Hypothalamus (tissue), 51 donors: ENCODE measurements around the gene AKR1C8.
"Not testable (repeated sequence)": the region's sequence is repeated elsewhere in the genome, so short reads cannot be mapped to it uniquely, and the experiment has no call there.

Experiments
- DNase-seq, 51 donors: peaks; one replicate each; lab custom pipeline; 2025; lab: John Stamatoyannopoulos, UW

The AKR1C8 gene

GRCh38 chr10:5184987-5185775, at the start of gene AKR1C8:
Gene AKR1C8 (minus strand): TSS chr10:5185150. CDS start chr10:5185104, 46 bp downstream.
- no peak for DNase-seq

- DNase-seq = no peak
Observed at GRCh38 chr10:5234106-5234860, 49.3 kb upstream of the AKR1C8 start.

GRCh38 chr10:5233324-5233723, 48.4 kb upstream of the AKR1C8 start:
- DNase-seq = no peak

GRCh38 chr10:5229019-5229418, 44.1 kb upstream of the AKR1C8 start:
- DNase-seq = no peak

GRCh38 chr10:5222942-5223341, 38.0 kb upstream of the AKR1C8 start:
- DNase-seq = not testable (repeated sequence)

GRCh38 chr10:5219262-5219661, 34.3 kb upstream of the AKR1C8 start:
- DNase-seq = no peak

GRCh38 chr10:5216801-5217200, 31.9 kb upstream of the AKR1C8 start:
- DNase-seq = no peak

- no peak for DNase-seq
Observed at GRCh38 chr10:5211696-5212536, 27.0 kb upstream of the AKR1C8 start.

GRCh38 chr10:5210261-5210660, 25.3 kb upstream of the AKR1C8 start:
- not testable (repeated sequence) for DNase-seq

- DNase-seq = not testable (repeated sequence)
Observed at GRCh38 chr10:5209776-5210175, 24.8 kb upstream of the AKR1C8 start.

- DNase-seq = no peak
Observed at GRCh38 chr10:5206799-5207198, 21.8 kb upstream of the AKR1C8 start.

- DNase-seq = no peak
Observed at GRCh38 chr10:5199398-5199797, 14.4 kb upstream of the AKR1C8 start.

GRCh38 chr10:5198386-5198785, 13.4 kb upstream of the AKR1C8 start:
- no peak for DNase-seq

GRCh38 chr10:5196702-5197113, 11.8 kb upstream of the AKR1C8 start, which contains the start of gene AKR1C4:
Gene AKR1C4 (plus strand): TSS chr10:5196837. CDS start chr10:5196868, 31 bp downstream.
- DNase-seq = no peak

GRCh38 chr10:5195727-5196374, 10.9 kb upstream of the AKR1C8 start:
- DNase-seq = no peak

GRCh38 chr10:5194431-5194830, 9.5 kb upstream of the AKR1C8 start:
- no peak for DNase-seq

- DNase-seq = no peak
Observed at GRCh38 chr10:5188358-5188757, 3.4 kb upstream of the AKR1C8 start.

- no peak for DNase-seq
Observed at GRCh38 chr10:5187867-5188266, 2.9 kb upstream of the AKR1C8 start.

- no peak for DNase-seq
Observed at GRCh38 chr10:5183923-5184322, 1.0 kb downstream of the AKR1C8 start.

- not testable (repeated sequence) for DNase-seq
Observed at GRCh38 chr10:5180503-5180902, 4.4 kb downstream of the AKR1C8 start.
